H9 (cell line): ENCODE data around the gene APP. TPM values are rescaled to one million over a fixed set of nuclear protein-coding genes. Genes with fewer than 3 reads are reported as not detected.

Source experiments
- DNase-seq: peaks from one replicate; pipeline ENCODE4 v3.0.0-alpha.2; 2017
- H2AFZ ChIP-seq: one replicate; pipeline ENCODE4 v1.6.1; 2013; ENCODE audit warnings: mild to moderate bottlenecking, low read length, control low read depth, moderate library complexity
- H2AK5ac ChIP-seq: 2 replicates; pipeline ENCODE4 v1.6.1; 2013; ENCODE audit warnings: low read length, control low read depth, mixed read lengths; ENCODE audit not compliant: insufficient read length
- H2BK120ac ChIP-seq: one replicate; pipeline ENCODE4 v1.6.1; 2013; ENCODE audit warnings: low read depth, mild to moderate bottlenecking, low read length, control low read depth, inconsistent platforms; ENCODE audit not compliant: poor library complexity, severe bottlenecking
- H2BK12ac ChIP-seq: 2 replicates; pipeline ENCODE4 v1.6.1; 2013; ENCODE audit warnings: low read length, control low read depth, mixed read lengths, low read depth; ENCODE audit not compliant: insufficient read length
- H2BK15ac ChIP-seq: 2 replicates; pipeline ENCODE4 v1.6.1; 2013; ENCODE audit warnings: low read depth, low read length, control low read depth
- H2BK20ac ChIP-seq: one replicate; pipeline ENCODE4 v1.6.1; 2013; ENCODE audit warnings: low read depth, mild to moderate bottlenecking, low read length, control low read depth, inconsistent platforms; ENCODE audit not compliant: poor library complexity, severe bottlenecking
- H2BK5ac ChIP-seq: 2 replicates; pipeline ENCODE4 v1.6.1; 2013; ENCODE audit warnings: low read length, control low read depth, mixed read lengths; ENCODE audit not compliant: insufficient read length
- H3K14ac ChIP-seq: 2 replicates; pipeline ENCODE4 v1.6.1; 2013; ENCODE audit warnings: low read length, control low read depth; ENCODE audit not compliant: insufficient read depth
- H3K18ac ChIP-seq: 2 replicates; pipeline ENCODE4 v1.6.1; 2013; ENCODE audit warnings: low read depth, mild to moderate bottlenecking, mixed read lengths, low read length, control low read depth; ENCODE audit not compliant: insufficient read length
- H3K23ac ChIP-seq: 2 replicates; pipeline ENCODE4 v1.6.1; 2013; ENCODE audit warnings: low read length, control low read depth, mixed read lengths, low read depth; ENCODE audit not compliant: insufficient read length
- H3K23me2 ChIP-seq: 2 replicates; pipeline ENCODE4 v1.6.1; 2013; ENCODE audit warnings: low read depth, mild to moderate bottlenecking, mixed read lengths, low read length, control low read depth; ENCODE audit not compliant: insufficient read length, poor library complexity, severe bottlenecking
- H3K27ac ChIP-seq: 2 replicates; pipeline ENCODE4 v1.5.1; 2013; ENCODE audit warnings: low read length, control low read depth, mixed read lengths, low read depth; ENCODE audit not compliant: insufficient read length
- H3K27me3 ChIP-seq: 2 replicates; pipeline ENCODE4 v1.6.1; 2013; ENCODE audit warnings: low read length, control low read depth, inconsistent platforms; ENCODE audit not compliant: insufficient read depth
- H3K4ac ChIP-seq: 2 replicates; pipeline ENCODE4 v1.6.1; 2013; ENCODE audit warnings: low read depth, mild to moderate bottlenecking, control low read depth, inconsistent platforms, low read length, moderate library complexity
- H3K4me1 ChIP-seq: 2 replicates; pipeline ENCODE4 v1.6.1; 2013; ENCODE audit warnings: low read length, control low read depth, inconsistent platforms; ENCODE audit not compliant: insufficient read depth
- H3K4me2 ChIP-seq: 2 replicates; pipeline ENCODE4 v1.6.1; 2013; ENCODE audit warnings: low read length, control low read depth, mixed read lengths; ENCODE audit not compliant: insufficient read length, insufficient read depth
- H3K56ac ChIP-seq: 2 replicates; pipeline ENCODE4 v1.6.1; 2013; ENCODE audit warnings: low read depth, mild to moderate bottlenecking, mixed read lengths, low read length, control low read depth; ENCODE audit not compliant: insufficient read length
- H3K79me1 ChIP-seq: 2 replicates; pipeline ENCODE4 v1.6.1; 2013; ENCODE audit warnings: low read depth, mild to moderate bottlenecking, moderate library complexity, low read length, control low read depth, inconsistent platforms; ENCODE audit not compliant: insufficient read depth, poor library complexity, severe bottlenecking
- H3K79me2 ChIP-seq: 2 replicates; pipeline ENCODE4 v1.6.1; 2013; ENCODE audit warnings: low read length, control low read depth, inconsistent platforms; ENCODE audit not compliant: insufficient read depth
- H3K9ac ChIP-seq: 2 replicates; pipeline ENCODE4 v1.6.1; 2013; ENCODE audit warnings: low read length, control low read depth, mixed read lengths; ENCODE audit not compliant: insufficient read length; ENCODE audit errors: extremely low read depth
- H3K9me3 ChIP-seq: one replicate; pipeline ENCODE4 v1.6.1; 2013; ENCODE audit warnings: low read depth, low read length, inconsistent platforms; ENCODE audit not compliant: control insufficient read depth
- H3T11ph ChIP-seq: one replicate; pipeline ENCODE4 v1.6.1; 2013; ENCODE audit warnings: mild to moderate bottlenecking, low read length, control low read depth, inconsistent platforms
- H4K20me1 ChIP-seq: one replicate; pipeline ENCODE4 v1.6.1; 2013; ENCODE audit not compliant: control insufficient read depth, insufficient read length, insufficient read depth
- H4K5ac ChIP-seq: 2 replicates; pipeline ENCODE4 v1.6.1; 2013; ENCODE audit warnings: low read depth, mild to moderate bottlenecking, mixed read lengths, low read length, control low read depth; ENCODE audit not compliant: insufficient read length
- H4K8ac ChIP-seq: replicated peaks from 2 replicates; pipeline ENCODE4 v1.6.1; 2013; ENCODE audit warnings: low read length, control low read depth, mixed read lengths, low read depth; ENCODE audit not compliant: insufficient read length
- H4K91ac ChIP-seq: 2 replicates; pipeline ENCODE4 v1.6.1; 2013; ENCODE audit warnings: low read depth, mild to moderate bottlenecking, moderate library complexity, mixed read lengths, low read length, control low read depth; ENCODE audit not compliant: insufficient read length
- H3K27ac Mint-ChIP-seq, 3 experiments: 2 replicates in 2 of 3; 3 replicates in 1 of 3; pipeline ENCODE4 v1.8.0; 2020 to 2021; ENCODE audit warnings: mixed read lengths in 3 of 3, mild to moderate bottlenecking in 1 of 3, moderate library complexity in 1 of 3
- H3K27me3 Mint-ChIP-seq: 2 replicates; pipeline ENCODE4 v1.8.0; 2021; ENCODE audit warnings: low read depth, mild to moderate bottlenecking, moderate library complexity, mixed read lengths
- H3K36me3 Mint-ChIP-seq, 3 experiments: 2 replicates in 2 of 3; 3 replicates in 1 of 3; pipeline ENCODE4 v1.8.0; 2020 to 2021; ENCODE audit warnings: low read depth in 3 of 3, mixed read lengths in 3 of 3; ENCODE audit not compliant: insufficient read depth in 1 of 3
- H3K4me1 Mint-ChIP-seq, 2 experiments: 2 replicates each; pipeline ENCODE4 v1.8.0; 2020; ENCODE audit warnings: mixed read lengths in 2 of 2
- H3K4me3 Mint-ChIP-seq, 2 experiments: 2 replicates in 1 of 2; 3 replicates in 1 of 2; pipeline ENCODE4 v1.8.0; 2020 to 2021; ENCODE audit warnings: mild to moderate bottlenecking in 2 of 2, mixed read lengths in 2 of 2, moderate library complexity in 1 of 2
- H3K9me3 Mint-ChIP-seq, 2 experiments: 2 replicates in 1 of 2; 3 replicates in 1 of 2; pipeline ENCODE4 v1.8.0; 2020; ENCODE audit warnings: mild to moderate bottlenecking in 2 of 2, mixed read lengths in 2 of 2, moderate library complexity in 1 of 2
- CTCF ChIP-seq: fragments of 200-600 bp; sonication (generic); conservative IDR thresholded peaks from 3 replicates; pipeline ENCODE4 v1.8.0; 2021; ENCODE audit warnings: antibody characterized with exemption, mild to moderate bottlenecking
- WGBS: extraction: QIAGEN DNeasy Blood & Tissue Kit; methylation state at CpG from one replicate; pipeline ENCODE4 v1.1.7; 2013; ENCODE audit warnings: missing lambda C conversion rate, low lambda C conversion rate, mixed read lengths; ENCODE audit not compliant: insufficient read length; ENCODE audit errors: extremely low coverage; 5-methylcytosine and 5-hydroxymethylcytosine counted together
- total RNA-seq: library from RNA; stranded (reverse); gene quantifications from 2 replicates; pipeline ENCODE4 v1.2.1, GENCODE V29; 2021

Gene APP
- total RNA-seq, 1 experiment from 2014 or later: 380 TPM

GRCh38 chr21:25906587-25906986 is 264.0 kb downstream of the APP start:
- no peak overlapping the region for H4K91ac ChIP-seq
- H3K79me1 ChIP-seq: no peaks in the 10 kb centered on the region
- Mint-ChIP-seq H3K27me3 (no peaks in the 10 kb centered on the region), H3K36me3 (peaks cover 24 to 57% (median 35%) of the 10 kb centered on the region in 3 experiments), H3K4me1 (peaks cover 4 to 12% of the 10 kb centered on the region in 2 experiments), H3K27ac (peak overlapping the region in 1 of 3 experiments; percentile 86; a peak in 2 of 7 replicates), H3K4me3 (no peak overlapping the region), H3K9me3 (no peaks in the 10 kb centered on the region)
- H2BK5ac ChIP-seq: no peak overlapping the region
- H3K56ac ChIP-seq: no peak overlapping the region
- no CpG with 5 or more reads among the region's 7 CpGs for WGBS
- no peak overlapping the region for H2BK15ac ChIP-seq
- H3K4me2 ChIP-seq: no peak overlapping the region
- no peaks in the 10 kb centered on the region for H4K20me1 ChIP-seq
- H3K14ac ChIP-seq: no peak overlapping the region
- H2AK5ac ChIP-seq: no peak overlapping the region
- no peak overlapping the region for H4K8ac ChIP-seq
- no peak overlapping the region for H2BK20ac ChIP-seq
- H3K4me1 ChIP-seq: no peaks in the 10 kb centered on the region
- H3K27ac ChIP-seq: no peak overlapping the region
- H3T11ph ChIP-seq: no peak overlapping the region
- TF ChIP-seq CTCF: no peak
- no peak overlapping the region for H2AFZ ChIP-seq
- no peak overlapping the region for H2BK12ac ChIP-seq
- H3K79me2 ChIP-seq: no peaks in the 10 kb centered on the region
- H4K5ac ChIP-seq: no peak overlapping the region
- no peak for DNase-seq
- H2BK120ac ChIP-seq: no peak overlapping the region
- no peak overlapping the region for H3K4ac ChIP-seq
- no peaks in the 10 kb centered on the region for H3K27me3 ChIP-seq
- no peak overlapping the region for H3K9ac ChIP-seq
- no peaks in the 10 kb centered on the region for H3K23me2 ChIP-seq
- H3K23ac ChIP-seq: no peak overlapping the region
- no peaks in the 10 kb centered on the region for H3K9me3 ChIP-seq
- no peak overlapping the region for H3K18ac ChIP-seq
